GM21360 (cell line): ENCODE data around the gene COX18.
A peak's percentile ranks its signal among the peaks of the same experiment; 100 is the strongest.

Experiments used
- ATAC-seq: cut with Tn5 transposase; IDR thresholded peaks from one replicate; pipeline ENCODE4 v1.9.1; 2021; ENCODE audit warnings: mild to moderate bottlenecking, moderate library complexity; ENCODE audit not compliant: unreplicated experiment

The COX18 gene, protein sequence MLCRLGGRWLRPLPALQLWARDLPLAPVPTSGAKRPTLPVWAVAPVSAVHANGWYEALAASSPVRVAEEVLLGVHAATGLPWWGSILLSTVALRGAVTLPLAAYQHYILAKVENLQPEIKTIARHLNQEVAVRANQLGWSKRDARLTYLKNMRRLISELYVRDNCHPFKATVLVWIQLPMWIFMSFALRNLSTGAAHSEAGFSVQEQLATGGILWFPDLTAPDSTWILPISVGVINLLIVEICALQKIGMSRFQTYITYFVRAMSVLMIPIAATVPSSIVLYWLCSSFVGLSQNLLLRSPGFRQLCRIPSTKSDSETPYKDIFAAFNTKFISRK

DNA sequence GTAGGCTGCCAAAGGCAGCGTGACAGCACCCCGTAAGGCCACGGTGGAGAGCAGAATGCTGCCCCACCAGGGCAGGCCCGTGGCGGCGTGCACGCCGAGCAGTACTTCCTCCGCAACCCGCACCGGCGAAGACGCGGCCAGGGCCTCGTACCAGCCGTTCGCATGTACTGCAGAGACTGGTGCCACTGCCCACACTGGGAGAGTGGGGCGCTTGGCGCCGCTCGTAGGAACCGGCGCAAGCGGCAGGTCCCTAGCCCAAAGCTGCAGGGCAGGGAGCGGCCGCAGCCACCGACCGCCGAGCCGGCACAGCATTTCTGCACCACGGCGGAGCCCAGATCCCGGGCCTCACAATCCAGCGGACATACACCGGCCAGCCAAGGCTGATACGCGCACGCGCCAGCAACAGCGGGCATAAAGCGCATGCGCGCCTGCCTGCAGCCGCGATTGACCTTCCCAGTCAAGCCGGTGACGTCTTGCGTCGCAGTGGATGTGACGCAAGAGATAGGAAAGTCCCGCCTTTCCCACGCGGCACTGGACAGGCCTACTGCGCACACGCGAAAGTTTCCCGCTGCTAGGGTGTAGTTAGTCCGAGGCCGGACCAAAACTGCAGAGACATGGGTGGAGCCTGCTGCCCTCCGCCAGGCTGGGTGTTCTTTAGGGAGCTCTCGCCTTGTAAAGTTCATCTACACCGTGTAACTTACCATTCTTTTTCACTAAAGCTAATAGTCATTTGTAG is at the start of gene COX18:
COX18 (minus strand) TSS at position 379 of the 736 bp plus-strand sequence; CDS start at position 312, 67 bp downstream.
- ATAC-seq: peak; percentile 83

DNA sequence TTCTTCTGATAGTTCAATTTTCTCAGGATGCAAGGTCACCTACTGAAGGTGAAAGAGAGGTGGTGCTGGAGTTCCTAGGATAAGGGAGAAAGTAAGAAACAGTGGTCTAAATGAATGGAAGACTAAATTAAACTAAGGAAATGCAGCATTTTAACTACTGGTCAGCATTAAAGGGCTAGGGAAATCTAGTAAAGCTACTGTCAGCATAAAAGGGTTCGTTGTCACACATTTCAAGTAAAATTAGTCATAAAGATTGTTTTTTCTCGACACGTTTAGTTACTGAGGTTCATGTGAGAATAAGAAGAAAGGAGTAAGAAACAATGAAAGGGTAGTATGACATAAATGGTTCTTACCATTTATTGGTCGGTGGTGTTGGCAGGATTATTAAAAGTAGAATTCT is 40.0 kb upstream of the COX18 start:
- ATAC-seq: no peak

DNA sequence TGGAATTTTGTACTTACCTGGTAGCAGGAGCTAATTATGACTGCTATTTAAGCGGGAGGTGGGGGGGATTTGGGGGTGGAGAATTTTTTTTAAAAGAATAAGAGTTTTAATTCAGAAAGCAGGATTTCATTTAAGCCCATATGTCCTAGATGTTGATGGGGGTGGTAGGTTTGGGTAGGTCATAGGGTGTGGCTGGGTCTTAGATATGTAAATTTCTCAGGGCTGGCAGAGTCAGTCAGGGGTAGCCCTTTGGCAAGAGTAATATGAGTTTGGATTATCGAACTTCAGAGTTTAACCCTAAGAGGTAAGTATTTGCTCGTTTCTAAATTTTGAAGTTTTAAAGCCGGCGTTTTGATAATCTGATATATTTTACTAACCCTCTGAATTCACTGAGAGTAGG is 35.2 kb upstream of the COX18 start:
- no peak for ATAC-seq

DNA sequence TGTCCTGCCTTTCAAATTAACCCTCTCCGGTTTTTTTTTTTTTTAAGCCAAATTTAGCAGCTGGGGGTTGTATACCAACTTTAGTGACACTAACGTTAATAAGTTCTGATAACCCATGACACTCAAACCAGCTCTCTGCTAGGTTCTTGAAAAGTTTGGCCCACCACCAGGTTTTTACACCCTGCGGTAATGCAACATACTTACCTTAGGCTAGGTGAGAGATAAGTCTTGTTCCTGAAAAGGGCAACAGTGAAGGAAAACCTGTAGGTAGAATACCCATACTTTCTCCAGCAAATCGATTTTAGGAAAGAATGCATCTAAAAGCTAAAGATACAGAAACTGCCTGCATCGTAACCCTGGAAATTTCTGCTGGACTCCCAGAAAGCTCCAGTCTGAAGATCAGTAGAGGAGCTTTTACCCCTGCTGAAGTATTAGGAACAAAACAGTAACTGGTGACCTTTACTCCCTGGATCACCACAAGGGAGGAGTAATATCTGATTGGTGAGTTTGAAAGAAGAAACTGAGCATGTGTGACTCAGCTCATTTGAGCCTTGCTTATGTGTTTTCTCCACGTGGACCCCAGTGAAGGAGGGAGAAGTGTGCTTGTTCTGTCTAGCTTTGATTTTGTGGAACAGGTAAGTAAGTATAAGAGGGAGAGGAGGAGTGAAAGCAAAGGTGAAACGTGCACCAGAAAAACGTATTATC is 34.4 kb upstream of the COX18 start:
- no peak for ATAC-seq

DNA sequence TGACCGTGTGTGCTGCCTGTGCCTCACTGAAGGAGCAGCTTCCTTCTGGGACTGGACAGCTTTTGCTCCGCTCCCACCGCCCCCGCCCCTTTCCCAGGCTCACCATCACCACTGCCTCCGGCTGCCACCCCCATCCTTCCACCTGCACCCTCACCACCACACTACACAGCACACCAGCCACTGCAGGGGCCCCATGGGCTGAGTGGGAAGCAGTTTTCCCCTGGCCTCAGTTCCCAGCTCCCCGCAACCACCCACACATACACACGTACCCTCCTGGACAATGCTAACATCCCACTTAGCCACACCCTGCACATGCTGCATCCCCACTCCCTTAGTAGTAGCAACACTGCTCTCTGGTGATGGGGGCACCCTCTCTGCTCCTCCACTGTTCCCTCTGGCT is 29.6 kb upstream of the COX18 start:
- no peak for ATAC-seq

DNA sequence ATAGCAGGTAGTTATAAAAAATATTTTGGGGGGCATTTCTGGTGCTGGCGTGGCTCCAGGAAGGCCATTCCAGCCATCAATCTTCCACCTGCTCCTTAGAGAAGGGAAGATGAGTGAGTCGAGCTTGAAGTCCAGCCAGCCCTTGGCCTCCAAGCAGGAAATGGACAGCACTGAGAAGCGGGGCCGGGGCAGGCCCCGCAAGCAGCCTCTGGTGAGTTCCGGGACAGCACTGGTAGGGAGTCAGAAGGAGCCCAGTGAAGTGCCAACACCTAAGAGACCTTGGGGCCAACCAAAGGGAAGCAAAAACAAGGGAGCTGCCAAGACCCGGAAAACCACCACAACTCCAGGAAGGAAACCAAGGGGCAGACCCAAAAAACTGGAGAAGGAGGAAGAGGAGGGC is 29.2 kb upstream of the COX18 start:
- no peak for ATAC-seq

DNA sequence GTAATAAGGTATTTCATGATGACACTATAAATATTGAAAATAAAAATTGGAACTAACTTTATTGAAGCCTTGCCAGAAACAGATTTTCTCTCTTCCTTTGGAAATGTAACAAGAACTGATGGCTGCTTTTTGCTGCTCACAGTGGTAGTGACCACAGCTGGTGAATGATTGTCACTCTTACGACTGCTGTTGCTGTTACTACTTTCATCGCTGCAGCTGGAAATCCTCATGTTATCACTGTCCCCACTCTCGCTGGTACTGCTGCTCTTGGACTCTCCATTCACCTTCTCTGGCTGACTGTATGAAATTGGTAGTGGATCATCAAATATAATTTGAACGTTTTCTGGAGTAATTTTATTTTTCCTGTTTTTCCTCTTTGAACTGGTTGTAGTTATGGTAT is 28.5 kb upstream of the COX18 start:
- ATAC-seq: no peak

DNA sequence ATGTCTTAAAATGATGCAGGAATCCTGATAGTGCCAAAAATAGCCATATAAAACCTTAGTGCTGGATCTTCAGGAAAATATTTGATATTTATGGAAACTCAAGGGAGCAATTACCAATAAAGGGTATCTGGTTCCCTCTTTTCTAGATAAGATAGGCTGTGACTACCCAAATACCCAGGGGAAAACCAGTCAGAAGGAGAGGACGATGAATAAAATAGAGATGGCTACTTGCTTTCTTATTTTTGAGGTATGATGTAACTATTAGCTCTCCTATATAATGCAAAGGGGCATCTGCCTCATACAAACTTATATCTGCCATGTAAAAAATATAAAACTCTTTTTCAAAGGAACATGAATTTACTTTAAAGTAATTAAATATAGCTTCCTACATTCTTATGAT is 23.4 kb upstream of the COX18 start:
- ATAC-seq: no peak

DNA sequence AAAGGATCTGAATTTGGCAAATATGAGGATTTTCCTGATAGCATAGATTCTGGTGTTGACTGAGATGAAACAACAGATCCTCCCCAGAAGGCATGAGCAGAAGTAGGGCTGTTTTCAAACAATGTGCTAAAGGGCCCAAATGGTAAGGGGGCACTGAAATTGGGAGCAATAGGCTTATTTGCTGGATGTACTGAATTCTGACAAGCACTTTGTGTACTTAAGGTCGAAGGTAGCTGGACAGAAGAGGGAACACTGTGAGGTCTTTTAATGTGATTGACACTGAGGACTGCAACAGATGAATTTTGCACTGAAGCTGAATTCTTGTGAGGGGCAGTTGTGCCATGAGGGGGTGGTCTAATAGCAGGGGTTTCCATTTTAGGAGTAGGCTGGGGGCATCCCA is 21.2 kb upstream of the COX18 start:
- ATAC-seq: no peak

DNA sequence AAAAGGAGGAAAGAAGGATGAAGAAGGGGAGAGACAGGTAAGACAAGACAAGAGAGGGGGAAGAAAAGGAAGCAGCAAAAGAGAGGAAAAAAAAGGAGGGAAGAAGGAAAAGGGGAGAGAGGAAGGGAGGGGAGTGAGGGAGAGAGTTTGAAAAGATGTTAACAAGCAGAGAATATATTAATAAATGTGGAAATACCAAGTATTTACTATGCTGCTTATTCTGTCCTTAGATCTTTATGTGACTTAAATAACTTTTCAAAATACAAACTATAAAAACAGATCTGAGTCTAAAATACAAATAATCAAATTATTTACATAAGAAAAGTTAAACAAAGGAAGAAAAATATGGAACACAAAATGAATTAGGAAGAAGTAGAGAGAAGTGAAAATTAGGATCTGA is 18.4 kb upstream of the COX18 start:
- no peak for ATAC-seq

DNA sequence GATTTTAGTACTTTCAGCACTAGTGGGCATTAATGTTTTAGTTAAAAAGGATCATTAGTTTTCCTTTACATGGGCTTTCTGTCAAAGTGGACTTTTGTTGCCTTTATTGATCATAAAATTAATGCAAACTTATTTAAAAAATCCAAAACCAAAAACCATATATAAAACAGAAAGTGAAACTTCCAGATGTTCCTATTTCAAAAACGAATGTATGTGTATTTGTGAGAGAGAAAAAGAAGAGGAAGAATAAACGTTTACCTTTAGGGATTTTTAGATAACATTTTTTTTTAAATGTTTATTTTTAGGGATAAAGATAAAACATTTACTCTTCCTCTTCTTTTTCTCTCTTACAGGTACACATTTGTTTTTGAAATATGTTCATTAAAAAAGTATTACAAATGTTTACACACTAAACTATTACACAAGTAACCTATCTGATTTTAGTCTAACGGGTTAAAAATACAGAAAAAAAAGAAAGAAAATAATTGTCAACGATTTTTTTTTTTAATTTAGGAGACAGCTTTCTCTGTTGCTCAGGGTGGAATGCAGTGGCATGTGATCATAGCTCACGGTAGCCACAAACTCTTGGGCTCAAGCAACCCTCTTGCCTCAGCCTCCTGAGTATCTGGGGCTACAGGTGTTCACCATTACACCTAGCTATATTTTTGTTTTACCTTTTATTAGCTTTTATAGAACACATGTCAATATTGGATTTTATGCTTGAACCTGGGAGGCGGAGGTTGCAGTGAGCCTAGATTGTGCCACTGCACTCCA is 16.8 kb upstream of the COX18 start:
- no peak for ATAC-seq

DNA sequence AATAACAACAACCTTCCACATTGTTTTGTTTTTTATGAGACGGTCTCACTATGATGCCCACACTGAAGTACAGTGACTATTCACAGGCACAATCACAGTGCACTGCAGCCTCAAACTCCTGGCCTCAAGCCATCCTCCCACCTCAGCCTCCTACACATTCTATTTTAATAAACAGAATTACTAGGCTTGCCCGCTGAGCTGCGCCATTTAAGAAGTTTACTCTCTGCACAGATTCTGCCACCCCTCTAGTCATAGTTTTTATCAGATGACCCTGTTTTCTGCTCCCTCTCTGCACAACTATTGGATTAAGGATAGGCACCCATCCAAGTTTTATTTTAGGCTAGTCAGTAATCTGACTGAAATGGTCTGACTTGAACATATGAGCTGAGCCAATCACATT is 11.3 kb upstream of the COX18 start:
- no peak for ATAC-seq

DNA sequence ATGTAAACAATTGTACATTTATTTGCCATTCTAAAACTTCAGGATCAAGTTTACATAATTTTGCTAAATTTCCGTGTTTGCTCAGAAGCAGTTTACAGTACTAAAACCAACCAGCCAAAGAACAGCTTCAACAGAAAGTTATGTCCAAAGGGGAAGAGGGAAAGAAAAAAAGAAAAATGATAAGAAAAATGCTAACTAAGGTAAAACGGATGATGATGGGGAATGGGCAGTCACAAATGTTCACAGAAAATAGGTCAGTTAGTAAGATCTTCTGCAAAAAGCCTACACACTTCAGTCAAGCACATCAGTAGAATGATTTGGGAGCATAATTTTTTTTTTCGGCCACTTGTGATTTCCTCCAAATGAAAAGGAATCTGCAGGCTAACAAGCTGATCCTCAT is 6.3 kb upstream of the COX18 start:
- no peak for ATAC-seq

DNA sequence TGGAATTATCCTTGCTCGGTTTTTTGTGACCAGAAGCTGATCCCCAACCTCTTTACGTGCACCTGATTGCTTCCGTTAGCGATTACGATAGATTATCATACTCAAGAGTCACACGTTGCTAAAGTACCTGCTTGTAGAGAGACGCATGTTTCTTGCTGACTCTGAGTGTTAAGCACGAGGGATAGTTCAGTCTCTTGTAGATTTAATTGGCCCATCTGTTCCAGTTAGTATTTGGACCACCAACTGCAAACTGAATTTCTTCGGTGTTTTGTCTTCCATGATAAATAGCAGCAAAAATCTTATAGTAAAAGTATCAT is 516 bp upstream of the COX18 start:
- ATAC-seq: peak; percentile 11

DNA sequence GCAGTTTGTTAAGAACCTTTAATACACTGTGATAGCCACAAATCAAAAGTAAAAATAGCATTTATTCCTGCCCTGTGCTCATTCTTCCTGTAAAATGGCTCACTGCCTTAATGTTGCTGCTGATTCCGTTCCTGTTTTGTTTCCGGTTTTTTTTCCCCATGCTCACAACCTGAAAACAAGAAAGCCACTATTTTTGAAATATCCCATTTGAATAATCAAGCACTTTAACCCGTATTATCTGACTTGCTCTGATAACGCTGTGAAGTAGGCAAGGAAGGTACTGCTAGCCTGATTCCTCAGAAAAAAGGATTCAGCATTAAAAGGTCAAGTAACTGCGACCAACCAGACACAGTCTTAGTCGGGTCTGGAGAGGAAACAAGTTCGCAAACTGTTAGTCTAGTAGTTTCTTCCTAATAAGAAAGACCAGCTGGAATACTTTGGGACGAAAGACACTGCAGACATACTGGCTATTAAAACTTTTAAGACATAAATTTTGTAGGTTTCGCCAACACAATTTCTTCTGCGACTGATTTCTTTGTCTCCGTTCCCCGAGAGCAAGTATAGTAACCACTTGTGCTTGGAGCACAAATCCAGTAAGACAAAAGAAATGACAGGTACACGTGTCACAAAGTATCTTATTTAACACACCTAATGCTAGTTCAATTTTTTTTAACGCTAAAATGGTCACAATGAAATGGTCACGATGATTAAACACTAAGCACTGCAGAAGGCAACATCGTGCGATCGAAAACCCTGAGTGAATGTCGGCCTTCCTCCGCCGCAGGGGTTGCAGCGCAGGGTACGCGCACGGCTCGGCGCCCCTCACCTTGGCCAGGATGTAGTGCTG is 802 bp downstream of the COX18 start:
- ATAC-seq: peak; percentile 1

DNA sequence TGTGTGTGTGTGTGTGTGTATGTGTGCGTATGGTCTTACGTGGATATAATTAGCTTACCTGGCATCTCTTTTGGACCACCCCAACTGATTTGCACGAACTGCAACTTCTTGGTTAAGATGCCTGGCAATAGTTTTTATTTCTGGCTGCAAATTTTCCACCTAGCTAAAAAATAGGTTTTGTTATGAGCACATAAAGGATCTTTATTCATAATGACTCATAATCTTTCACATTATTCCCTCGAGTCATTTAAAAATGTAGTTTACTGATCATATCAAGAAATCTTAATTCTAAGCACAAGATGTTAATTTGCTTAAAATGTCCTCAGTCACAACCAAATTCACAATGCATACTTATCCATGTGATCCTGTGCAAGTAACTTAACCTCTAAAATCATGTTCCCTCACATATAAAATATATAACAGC is 1.5 kb downstream of the COX18 start:
- ATAC-seq: no peak

DNA sequence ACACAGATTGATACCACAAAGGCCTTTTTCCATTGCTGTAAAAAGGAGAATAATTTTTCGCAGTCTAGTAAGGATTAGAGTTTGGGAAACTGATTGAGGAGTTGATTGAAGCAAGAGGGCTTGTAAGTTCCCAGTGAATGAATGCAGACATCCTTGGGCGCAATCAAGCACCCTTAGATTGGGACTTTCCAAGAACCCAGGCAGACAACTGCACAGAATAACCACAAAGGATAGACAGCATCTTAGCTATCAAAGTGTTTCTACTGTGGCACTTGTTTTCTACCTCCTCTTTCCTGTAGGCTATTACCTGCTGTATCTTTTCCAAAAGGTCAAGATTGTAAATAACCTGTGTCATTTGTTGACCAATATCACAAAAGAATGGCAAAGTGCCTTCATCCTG is 2.6 kb downstream of the COX18 start:
- no peak for ATAC-seq

DNA sequence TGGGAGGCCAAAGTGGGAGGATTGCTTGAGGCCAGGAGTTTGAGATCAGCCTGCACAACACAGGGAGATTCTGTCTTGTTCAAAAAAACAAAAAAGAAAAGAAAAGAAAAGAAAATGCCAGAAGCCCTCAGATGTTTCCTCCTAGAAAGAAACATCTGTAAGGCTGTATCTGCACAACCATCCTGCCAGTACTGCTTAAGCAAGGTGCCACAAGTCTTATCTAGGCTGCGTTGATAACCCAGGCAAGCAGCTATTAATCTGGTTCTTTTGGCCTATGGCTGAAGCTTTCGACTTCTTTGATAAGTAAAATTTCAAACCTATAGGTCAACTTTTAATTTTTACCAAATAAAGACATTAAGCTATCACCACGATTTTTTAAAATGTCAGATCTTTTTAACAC is 3.1 kb downstream of the COX18 start:
- no peak for ATAC-seq

DNA sequence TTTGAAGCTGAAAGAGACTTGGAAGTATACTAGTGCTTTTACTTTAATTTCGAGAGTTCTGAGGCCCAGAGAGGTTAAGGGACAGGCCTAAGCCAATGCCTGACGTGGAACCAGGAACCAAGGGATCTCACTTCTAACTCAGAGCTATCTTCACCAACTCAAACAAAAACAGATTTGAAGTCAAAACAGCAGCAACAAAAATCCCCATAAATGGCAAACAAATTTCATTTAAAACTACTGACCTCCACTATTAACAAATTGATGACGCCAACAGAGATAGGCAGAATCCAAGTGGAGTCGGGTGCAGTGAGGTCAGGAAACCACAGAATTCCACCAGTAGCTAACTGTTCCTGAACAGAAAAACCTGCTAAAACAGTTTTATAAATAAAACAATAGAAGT is 5.0 kb downstream of the COX18 start:
- ATAC-seq: no peak

DNA sequence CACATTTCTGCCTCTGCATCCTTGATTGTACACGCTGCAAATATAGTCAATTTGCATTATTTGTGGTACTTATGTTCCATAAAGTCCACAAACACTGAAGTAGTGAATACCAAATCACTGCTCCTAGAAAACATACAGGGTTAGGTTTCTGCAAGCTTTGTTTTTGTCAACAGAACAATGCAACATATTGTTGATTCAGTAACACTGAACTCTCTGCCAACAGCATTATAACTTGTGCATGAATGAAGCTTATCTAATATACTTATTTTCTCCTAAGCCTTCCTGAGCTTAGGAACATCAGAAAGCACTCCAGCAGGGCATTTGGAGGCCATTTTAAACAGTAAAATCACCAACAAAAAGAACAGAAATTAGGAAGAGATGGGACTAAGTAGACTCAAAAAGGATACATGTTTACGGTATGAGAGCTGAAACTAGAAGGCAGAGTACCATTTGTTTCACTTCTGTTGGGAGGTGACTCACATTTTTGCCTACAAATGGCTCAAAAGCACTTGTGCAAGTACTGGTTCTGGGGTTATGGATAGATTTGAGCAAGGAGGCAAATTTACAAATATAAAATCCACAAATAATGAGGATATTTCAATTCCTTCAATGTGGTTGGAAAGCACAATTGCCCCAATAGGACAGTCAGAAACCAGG is 14.1 kb downstream of the COX18 start:
- ATAC-seq: peak; percentile 90
